Skeletal muscle tissue (tissue), 4 donors: ENCODE measurements around the gene SLC30A1. TPM values are rescaled to one million over a fixed set of nuclear protein-coding genes. Genes with fewer than 3 reads are reported as not detected.
"Not testable (repeated sequence)": the region's sequence is repeated elsewhere in the genome, so short reads cannot be mapped to it uniquely, and the experiment has no call there.

Source experiments
- H3K27ac ChIP-seq: one replicate; pipeline ENCODE4 v1.7.0; 2013; ENCODE audit warnings: mild to moderate bottlenecking, low read depth, low read length, inconsistent platforms
- H3K27me3 ChIP-seq, 3 donors: one replicate each; pipeline ENCODE4 v1.7.0; 2013; ENCODE audit warnings: low read length in 3 of 3; ENCODE audit not compliant: control insufficient read depth in 3 of 3, insufficient read depth in 3 of 3
- H3K36me3 ChIP-seq, 3 donors: one replicate each; pipeline ENCODE4 v1.7.0; 2013; ENCODE audit warnings: low read length in 3 of 3; ENCODE audit not compliant: control insufficient read depth in 3 of 3, insufficient read depth in 3 of 3
- H3K4me1 ChIP-seq, 3 donors: one replicate each; pipeline ENCODE4 v1.7.0; 2013; ENCODE audit warnings: low read length in 3 of 3, mild to moderate bottlenecking in 3 of 3; ENCODE audit not compliant: control insufficient read depth in 3 of 3, insufficient read depth in 3 of 3
- H3K4me3 ChIP-seq, 3 donors: one replicate each; pipeline ENCODE4 v1.7.0; 2013; ENCODE audit warnings: low read length in 3 of 3
- H3K9ac ChIP-seq, 3 donors: one replicate each; pipeline ENCODE4 v1.7.0; 2013; ENCODE audit warnings: low read length in 3 of 3, mild to moderate bottlenecking in 3 of 3, moderate library complexity in 2 of 3, low read depth in 1 of 3
- H3K9me3 ChIP-seq, 3 donors: one replicate each; pipeline ENCODE4 v1.7.0; 2013; ENCODE audit warnings: low read length in 3 of 3; ENCODE audit not compliant: control insufficient read depth in 3 of 3
- total RNA-seq: library from RNA; depleted of rRNA; stranded (reverse); fragments of >200 nt; gene quantifications from one replicate; pipeline ENCODE4 v1.2.3, GENCODE V29; 2014
- donor health status: Osteomylitis.

The SLC30A1 gene
- total RNA-seq, 1 donor from 2014 or later, result 16.2 TPM

GRCh38 chr1:211547710-211548109, 31.3 kb downstream of the SLC30A1 start:
- Histone ChIP-seq H3K4me1 (peaks cover 0 to 8% (median 0%) of the 10 kb centered on the region in 3 donors), H3K9ac (no peak overlapping the region), H3K27ac (no peak overlapping the region), H3K4me3 (no peak overlapping the region), H3K27me3 (no peaks in the 10 kb centered on the region), H3K9me3 (no peaks in the 10 kb centered on the region), H3K36me3 (no peaks in the 10 kb centered on the region)

GRCh38 chr1:211546543-211546942, 32.4 kb downstream of the SLC30A1 start:
- Histone ChIP-seq H3K9me3 (no peaks in the 10 kb centered on the region), H3K27me3 (no peaks in the 10 kb centered on the region), H3K4me3 (no peak overlapping the region), H3K36me3 (no peaks in the 10 kb centered on the region), H3K27ac (no peak overlapping the region), H3K4me1 (peaks cover 0 to 17% (median 0%) of the 10 kb centered on the region in 3 donors), H3K9ac (no peak overlapping the region)

- no peak overlapping the region for H3K9ac ChIP-seq
- H3K4me3 ChIP-seq, result no peak overlapping the region
- no peaks in the 10 kb centered on the region for H3K9me3 ChIP-seq
- peaks cover 0 to 14% (median 0%) of the 10 kb centered on the region in 3 donors for H3K4me1 ChIP-seq
- no peaks in the 10 kb centered on the region for H3K27me3 ChIP-seq
- H3K27ac ChIP-seq, result no peak overlapping the region
- no peaks in the 10 kb centered on the region for H3K36me3 ChIP-seq
These were observed 35.9 kb downstream of the SLC30A1 start for GRCh38 chr1:211543025-211543424.

- Histone ChIP-seq H3K27ac (no peak overlapping the region), H3K9ac (no peak overlapping the region), H3K36me3 (no peaks in the 10 kb centered on the region), H3K9me3 (no peaks in the 10 kb centered on the region), H3K4me3 (no peak overlapping the region), H3K27me3 (no peaks in the 10 kb centered on the region), H3K4me1 (peaks cover 0 to 14% (median 0%) of the 10 kb centered on the region in 3 donors)
These were observed 37.1 kb downstream of the SLC30A1 start for GRCh38 chr1:211541720-211542477.

DNA sequence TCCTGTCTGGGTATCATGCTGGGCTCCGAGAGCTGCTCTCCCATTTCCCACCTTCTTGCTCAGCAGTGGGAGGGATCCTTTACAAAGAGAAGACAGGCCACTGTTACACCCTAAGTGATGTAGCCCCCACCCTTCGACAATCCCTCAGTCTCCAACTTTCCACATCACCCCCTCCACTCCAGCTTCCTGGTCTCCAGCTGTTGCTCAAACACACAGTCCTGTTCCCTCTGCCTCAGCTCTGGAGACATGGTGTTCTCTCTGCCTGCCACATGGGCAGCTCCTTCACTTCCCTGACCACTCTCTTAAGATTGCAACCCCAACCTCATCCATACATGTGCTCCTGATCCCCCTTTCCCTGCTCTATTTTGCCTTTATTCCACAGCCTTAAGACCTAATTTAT, 37.7 kb downstream of the SLC30A1 start:
- no peaks in the 10 kb centered on the region for H3K9me3 ChIP-seq
- peaks cover 0 to 14% (median 0%) of the 10 kb centered on the region in 3 donors for H3K4me1 ChIP-seq
- no peak overlapping the region for H3K27ac ChIP-seq
- no peaks in the 10 kb centered on the region for H3K36me3 ChIP-seq
- H3K9ac ChIP-seq, result no peak overlapping the region
- H3K4me3 ChIP-seq, result no peak overlapping the region
- no peaks in the 10 kb centered on the region for H3K27me3 ChIP-seq

DNA sequence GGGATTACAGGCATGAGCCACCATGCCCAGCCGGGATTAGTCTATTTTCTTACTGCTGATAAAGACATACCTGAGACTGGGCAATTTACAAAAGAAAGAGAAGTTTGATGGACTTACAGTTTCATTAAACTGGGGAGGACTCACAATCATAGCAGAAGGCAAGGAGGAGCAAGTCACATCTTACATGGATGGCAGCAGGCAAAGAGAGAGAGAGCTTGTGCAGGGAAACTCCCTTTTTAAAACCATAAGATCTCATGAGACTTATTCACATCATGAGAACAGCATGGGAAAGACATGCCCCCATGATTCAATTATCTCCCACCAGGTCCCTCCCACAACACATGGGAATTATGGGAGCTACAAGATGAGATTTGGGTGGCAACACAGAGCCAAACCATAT, 38.1 kb downstream of the SLC30A1 start:
- not testable (repeated sequence) for H3K27me3 ChIP-seq

GRCh38 chr1:211538287-211538686, 40.7 kb downstream of the SLC30A1 start:
- Histone ChIP-seq H3K9ac (no peak overlapping the region), H3K27ac (no peak overlapping the region), H3K27me3 (no peaks in the 10 kb centered on the region), H3K4me1 (peaks cover 0 to 14% (median 0%) of the 10 kb centered on the region in 3 donors), H3K4me3 (no peak overlapping the region), H3K36me3 (no peaks in the 10 kb centered on the region), H3K9me3 (no peaks in the 10 kb centered on the region)

More for the DNA sequence above, 38.1 kb downstream of the SLC30A1 start:
- not testable (repeated sequence) for H3K27ac ChIP-seq, H3K9me3 ChIP-seq, H3K36me3 ChIP-seq, H3K9ac ChIP-seq, H3K4me3 ChIP-seq
- peaks cover 0 to 14% (median 0%) of the 10 kb centered on the region in 3 donors for H3K4me1 ChIP-seq

DNA sequence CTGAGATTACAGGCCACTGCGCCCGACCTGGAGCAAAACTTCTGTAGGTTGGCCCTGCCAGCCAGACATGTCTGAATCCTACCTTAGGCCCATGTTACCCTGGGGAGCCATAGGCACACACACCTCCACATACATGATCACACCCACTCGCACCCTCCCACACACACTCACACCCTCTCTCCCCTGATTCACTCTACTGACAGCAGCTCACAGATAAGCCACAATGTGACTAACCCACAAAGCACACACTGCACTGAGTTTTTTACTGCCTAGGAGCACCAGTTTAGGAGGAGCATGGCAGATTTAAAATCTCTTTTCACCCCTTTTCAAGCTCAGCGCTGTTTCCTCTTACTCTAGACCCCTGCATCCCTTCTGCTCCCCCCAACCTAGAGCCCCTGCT, 41.7 kb downstream of the SLC30A1 start:
- no peaks in the 10 kb centered on the region for H3K9me3 ChIP-seq
- H3K27ac ChIP-seq, result no peak overlapping the region
- H3K27me3 ChIP-seq, result no peaks in the 10 kb centered on the region
- no peak overlapping the region for H3K9ac ChIP-seq
- peaks cover 0 to 10% (median 2%) of the 10 kb centered on the region in 3 donors for H3K4me1 ChIP-seq
- H3K36me3 ChIP-seq, result no peaks in the 10 kb centered on the region
- no peak overlapping the region for H3K4me3 ChIP-seq

- no peak overlapping the region for H3K9ac ChIP-seq
- no peak overlapping the region for H3K4me3 ChIP-seq
- peaks cover 6 to 12% (median 8%) of the 10 kb centered on the region in 3 donors for H3K4me1 ChIP-seq
- H3K27ac ChIP-seq, result no peak overlapping the region
- H3K9me3 ChIP-seq, result no peaks in the 10 kb centered on the region
- H3K27me3 ChIP-seq, result no peaks in the 10 kb centered on the region
- no peaks in the 10 kb centered on the region for H3K36me3 ChIP-seq
These were observed 42.4 kb downstream of the SLC30A1 start for GRCh38 chr1:211536606-211537005.

- no peaks in the 10 kb centered on the region for H3K27me3 ChIP-seq
- no peak overlapping the region for H3K4me3 ChIP-seq
- no peak overlapping the region for H3K9ac ChIP-seq
- peaks cover 8 to 20% (median 17%) of the 10 kb centered on the region in 3 donors for H3K4me1 ChIP-seq
- H3K36me3 ChIP-seq, result no peaks in the 10 kb centered on the region
- H3K27ac ChIP-seq, result no peak overlapping the region
- H3K9me3 ChIP-seq, result no peaks in the 10 kb centered on the region
These were observed 43.6 kb downstream of the SLC30A1 start for GRCh38 chr1:211535346-211535745.
